WTC11 (cell line): ENCODE measurements around the gene BUD31. TPM values are rescaled to one million over a fixed set of nuclear protein-coding genes. Genes with fewer than 3 reads are reported as not detected.

Experiments used
- AR ChIP-seq: fragments of 250-450 bp; sonication (Bioruptor Pico); IDR thresholded peaks from 2 replicates; pipeline ENCODE4 v1.9.0; 2021; ENCODE audit warnings: mild to moderate bottlenecking
- E2F1 ChIP-seq: sonication (generic); formaldehyde crosslinking; IDR thresholded peaks from 2 replicates; pipeline ENCODE4 v1.8.0; 2022; ENCODE audit warnings: mild to moderate bottlenecking, missing genetic modification reagents
- ERG ChIP-seq: fragments of 250-450 bp; sonication (Bioruptor Pico); IDR thresholded peaks from 2 replicates; pipeline ENCODE4 v1.8.0; 2021; ENCODE audit warnings: mild to moderate bottlenecking
- ESRRA ChIP-seq: sonication (generic); formaldehyde crosslinking; IDR thresholded peaks from 2 replicates; pipeline ENCODE4 v1.8.1; 2022; ENCODE audit warnings: mild to moderate bottlenecking, missing genetic modification reagents, borderline replicate concordance
- FOXP4 ChIP-seq: sonication (generic); formaldehyde crosslinking; IDR thresholded peaks from 2 replicates; pipeline ENCODE4 v1.8.0; 2022; ENCODE audit warnings: mild to moderate bottlenecking, missing genetic modification reagents
- GRHL2 ChIP-seq: fragments of 250-450 bp; sonication (Bioruptor Pico); IDR thresholded peaks from 2 replicates; pipeline ENCODE4 v1.8.0; 2022; ENCODE audit warnings: mild to moderate bottlenecking, moderate library complexity; ENCODE audit not compliant: insufficient replicate concordance, severe bottlenecking
- HMGA2 ChIP-seq: fragments of 250-450 bp; sonication (Bioruptor Pico); IDR thresholded peaks from 2 replicates; pipeline ENCODE4 v1.4.0; 2021; ENCODE audit warnings: mild to moderate bottlenecking, moderate library complexity
- KAT7 ChIP-seq: sonication (generic); formaldehyde crosslinking; IDR thresholded peaks from 2 replicates; pipeline ENCODE4 v1.8.1; 2023; ENCODE audit warnings: missing genetic modification reagents, mild to moderate bottlenecking, borderline replicate concordance
- MYBL2 ChIP-seq: sonication (generic); formaldehyde crosslinking; IDR thresholded peaks from 2 replicates; pipeline ENCODE4 v1.8.1; 2023; ENCODE audit warnings: mild to moderate bottlenecking, moderate library complexity, missing genetic modification reagents
- NR1H2 ChIP-seq: sonication (generic); formaldehyde crosslinking; IDR thresholded peaks from 2 replicates; pipeline ENCODE4 v1.9.0; 2021; ENCODE audit warnings: mild to moderate bottlenecking, moderate library complexity, missing genetic modification reagents
- NR3C1 ChIP-seq: sonication (generic); formaldehyde crosslinking; conservative IDR thresholded peaks from 2 replicates; pipeline ENCODE4 v1.8.1; 2023; ENCODE audit warnings: low read depth, mild to moderate bottlenecking, missing genetic modification reagents
- OVOL2 ChIP-seq: fragments of 250-450 bp; sonication (Bioruptor Pico); IDR thresholded peaks from 2 replicates; pipeline ENCODE4 v1.9.0; 2021; ENCODE audit warnings: mild to moderate bottlenecking, borderline replicate concordance
- RORB ChIP-seq: fragments of 250-450 bp; sonication (Bioruptor Pico); IDR thresholded peaks from 2 replicates; pipeline ENCODE4 v1.9.0; 2021; ENCODE audit warnings: mild to moderate bottlenecking
- SP1 ChIP-seq: sonication (generic); formaldehyde crosslinking; conservative IDR thresholded peaks from 2 replicates; pipeline ENCODE4 v1.8.1; 2022; ENCODE audit warnings: missing genetic modification reagents
- USF1 ChIP-seq: sonication (generic); formaldehyde crosslinking; IDR thresholded peaks from 2 replicates; pipeline ENCODE4 v1.8.0; 2022; ENCODE audit warnings: mild to moderate bottlenecking, missing genetic modification reagents
- USF2 ChIP-seq: sonication (generic); formaldehyde crosslinking; IDR thresholded peaks from 2 replicates; pipeline ENCODE4 v1.8.1; 2023; ENCODE audit warnings: mild to moderate bottlenecking, missing genetic modification reagents, moderate library complexity
- ZBTB21 ChIP-seq: sonication (generic); formaldehyde crosslinking; IDR thresholded peaks from 2 replicates; pipeline ENCODE4 v1.8.1; 2023; ENCODE audit warnings: mild to moderate bottlenecking, missing genetic modification reagents, borderline replicate concordance
- ZNF263 ChIP-seq: sonication (generic); formaldehyde crosslinking; IDR thresholded peaks from 2 replicates; pipeline ENCODE4 v1.8.1; 2022; ENCODE audit warnings: low read depth, mild to moderate bottlenecking, moderate library complexity, missing genetic modification reagents
- ZNF281 ChIP-seq: sonication (generic); formaldehyde crosslinking; IDR thresholded peaks from 2 replicates; pipeline ENCODE4 v1.8.0; 2023; ENCODE audit warnings: mild to moderate bottlenecking, missing genetic modification reagents
- ZNF416 ChIP-seq: fragments of 250-450 bp; sonication (Bioruptor Pico); IDR thresholded peaks from 2 replicates; pipeline ENCODE4 v1.9.0; 2021; ENCODE audit warnings: mild to moderate bottlenecking, inconsistent platforms
- ZNF532 ChIP-seq: fragments of 250-450 bp; sonication (Bioruptor Pico); IDR thresholded peaks from 2 replicates; pipeline ENCODE4 v1.9.0; 2021; ENCODE audit warnings: mild to moderate bottlenecking, borderline replicate concordance
- total RNA-seq: library from RNA; stranded (reverse); gene quantifications from 3 replicates; pipeline ENCODE4 v1.2.3, GENCODE V29; 2021

Gene BUD31
- total RNA-seq, 1 experiment from 2014 or later = 98.7 TPM

GRCh38 chr7:99392659-99393354 is 16.0 kb upstream of the BUD31 start (continued):
- peak; percentile 62 for TF ChIP-seq FOXP4
- TF ChIP-seq ZNF263 (CRISPR knock-in tag) = no peak
- TF ChIP-seq SP1 = peak; percentile 89
- TF ChIP-seq MYBL2 (CRISPR knock-in tag) = no peak; the same call in 1 of the 2 replicates
- no peak for TF ChIP-seq ZNF532 (CRISPR knock-in tag)
- peak; percentile 35; the same call in 1 of the 2 replicates for TF ChIP-seq ZBTB21 (CRISPR knock-in tag)
- TF ChIP-seq ZNF281 (CRISPR knock-in tag) = no peak
- peak; percentile 74; the same call in 1 of the 2 replicates for TF ChIP-seq E2F1 (CRISPR knock-in tag)
- TF ChIP-seq AR = peak; percentile 47; the same call in 1 of the 2 replicates
- no peak for TF ChIP-seq RORB (CRISPR knock-in tag)
- TF ChIP-seq USF2 (CRISPR knock-in tag) = peak; percentile 24; the same call in 1 of the 2 replicates
- no peak for TF ChIP-seq HMGA2 (CRISPR knock-in tag)
- TF ChIP-seq ESRRA (CRISPR knock-in tag) = 0 out of 2 replicates have a peak, but pooled peaks have one; percentile 17
- no peak; the same call in 1 of the 2 replicates for TF ChIP-seq USF1 (CRISPR knock-in tag)
- TF ChIP-seq GRHL2 = no peak
- TF ChIP-seq ZNF416 (CRISPR knock-in tag) = peak; percentile 79; the same call in 1 of the 2 replicates
- no peak for TF ChIP-seq NR1H2 (CRISPR knock-in tag)
- TF ChIP-seq NR3C1 (CRISPR knock-in tag) = no peak
- TF ChIP-seq OVOL2 (CRISPR knock-in tag) = no peak; the same call in 1 of the 2 replicates
- no peak for TF ChIP-seq KAT7 (CRISPR knock-in tag)
- TF ChIP-seq ERG (CRISPR knock-in tag) = peak; percentile 68
